Vagina (tissue), 2 donors: ENCODE data around the gene ASB10. TPM values are rescaled to one million over a fixed set of nuclear protein-coding genes. Genes with fewer than 3 reads are reported as not detected.
A peak's percentile ranks its signal among the peaks of the same experiment; 100 is the strongest.

Source experiments
- DNase-seq, 2 donors: peaks; one replicate each; pipeline ENCODE4 v3.0.0-alpha.2; 2017; ENCODE audit errors: extremely low spot score in 2 of 2
- H3K27ac ChIP-seq: fragments of 200-600 bp; sonication (generic); one replicate; pipeline ENCODE4 v1.5.1; 2019
- H3K27me3 ChIP-seq: fragments of 200-600 bp; sonication (generic); one replicate; pipeline ENCODE4 v1.5.1; 2019
- H3K36me3 ChIP-seq, 2 donors: fragments of 200-600 bp; sonication (generic); one replicate each; pipeline ENCODE4 v1.5.1; 2017 to 2019
- H3K4me1 ChIP-seq: fragments of 200-600 bp; sonication (generic); one replicate; pipeline ENCODE4 v1.5.1; 2019
- H3K4me3 ChIP-seq, 2 donors: fragments of 200-600 bp; sonication (generic); 1 replicate in 1 of 2; 2 replicates in 1 of 2; pipeline ENCODE4 v1.5.1; 2016 to 2019
- H3K9me3 ChIP-seq: fragments of 200-600 bp; sonication (generic); one replicate; pipeline ENCODE4 v1.5.1; 2019
- POLR2A ChIP-seq, 2 donors: fragments of 450-650 bp; IDR thresholded peaks; one replicate each; pipeline ENCODE4 v1.6.1; 2017; ENCODE audit warnings: antibody characterized with exemption in 2 of 2, mild to moderate bottlenecking in 2 of 2, moderate library complexity in 2 of 2
- POLR2AphosphoS5 ChIP-seq, 2 donors: sonication (generic); formaldehyde crosslinking; IDR thresholded peaks; one replicate each; pipeline ENCODE4 v1.9.0; 2017; ENCODE audit warnings: antibody characterized with exemption in 2 of 2, mild to moderate bottlenecking in 2 of 2, low read depth in 1 of 2; ENCODE audit not compliant: insufficient read depth in 1 of 2
- intact Hi-C: fragments of 100-400 bp; cut with DNase I; formaldehyde crosslinking; loops from one replicate; pipeline ENCODE4 v1.15.1; 2023
- total RNA-seq: library from RNA; depleted of rRNA; stranded (reverse); fragments of >200 nt; gene quantifications from one replicate; pipeline ENCODE4 v1.2.3, GENCODE V29; 2016
- TF ChIP-seq, protein P1 (sequence below), 3 experiments: fragments of 450-650 bp in 2 of 3; fragments of 200-600 bp in 1 of 3; sonication (generic) in 1 of 3; IDR thresholded peaks; one replicate each; pipeline ENCODE4 v1.5.1; 2017 to 2019; ENCODE audit warnings: antibody characterized with exemption in 3 of 3, mild to moderate bottlenecking in 2 of 3, moderate library complexity in 2 of 3

ASB10 gene
- total RNA-seq, 1 donor from 2014 or later, result not detected

DNA sequence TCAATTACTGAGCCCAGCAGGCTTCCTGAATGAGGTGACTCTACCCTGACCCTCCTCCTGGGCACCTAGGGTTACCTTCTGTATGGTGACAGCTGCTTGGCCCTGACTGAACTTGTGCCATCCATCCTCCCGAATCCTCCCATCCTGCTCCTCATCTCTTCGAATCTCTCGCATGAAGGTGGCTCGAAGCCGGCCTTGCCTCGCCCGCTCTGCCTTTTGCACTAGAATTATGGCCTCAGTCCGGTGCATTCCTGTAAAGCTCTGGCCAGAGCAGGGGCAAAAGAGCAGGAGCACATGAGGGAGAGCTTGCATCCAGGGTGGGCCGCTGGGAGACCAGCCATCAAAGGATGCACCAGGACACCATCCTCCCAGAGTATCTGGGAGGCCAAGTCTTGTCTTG, 15.8 kb upstream of the ASB10 start:
- Histone ChIP-seq H3K9me3 (no peaks in the 10 kb centered on the region), H3K27ac (no peak overlapping the region), H3K4me3 (no peak overlapping the region), H3K4me1 (peaks cover 14% of the 10 kb centered on the region), H3K27me3 (no peaks in the 10 kb centered on the region), H3K36me3 (no peaks in the 10 kb centered on the region)
- intact Hi-C loops, result no loop called here
- TF ChIP-seq POLR2A (IDR thresholded peaks at IDR 0.05), result no peak
- TF ChIP-seq, protein P1, sequence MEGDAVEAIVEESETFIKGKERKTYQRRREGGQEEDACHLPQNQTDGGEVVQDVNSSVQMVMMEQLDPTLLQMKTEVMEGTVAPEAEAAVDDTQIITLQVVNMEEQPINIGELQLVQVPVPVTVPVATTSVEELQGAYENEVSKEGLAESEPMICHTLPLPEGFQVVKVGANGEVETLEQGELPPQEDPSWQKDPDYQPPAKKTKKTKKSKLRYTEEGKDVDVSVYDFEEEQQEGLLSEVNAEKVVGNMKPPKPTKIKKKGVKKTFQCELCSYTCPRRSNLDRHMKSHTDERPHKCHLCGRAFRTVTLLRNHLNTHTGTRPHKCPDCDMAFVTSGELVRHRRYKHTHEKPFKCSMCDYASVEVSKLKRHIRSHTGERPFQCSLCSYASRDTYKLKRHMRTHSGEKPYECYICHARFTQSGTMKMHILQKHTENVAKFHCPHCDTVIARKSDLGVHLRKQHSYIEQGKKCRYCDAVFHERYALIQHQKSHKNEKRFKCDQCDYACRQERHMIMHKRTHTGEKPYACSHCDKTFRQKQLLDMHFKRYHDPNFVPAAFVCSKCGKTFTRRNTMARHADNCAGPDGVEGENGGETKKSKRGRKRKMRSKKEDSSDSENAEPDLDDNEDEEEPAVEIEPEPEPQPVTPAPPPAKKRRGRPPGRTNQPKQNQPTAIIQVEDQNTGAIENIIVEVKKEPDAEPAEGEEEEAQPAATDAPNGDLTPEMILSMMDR (IDR thresholded peaks at IDR 0.05), result no peak
- TF ChIP-seq POLR2AphosphoS5 (IDR thresholded peaks at IDR 0.05; ENCODE audit: insufficient read depth in 1 of 2, low read depth in 1 of 2), result no peak
- DNase-seq, result no peak

DNA sequence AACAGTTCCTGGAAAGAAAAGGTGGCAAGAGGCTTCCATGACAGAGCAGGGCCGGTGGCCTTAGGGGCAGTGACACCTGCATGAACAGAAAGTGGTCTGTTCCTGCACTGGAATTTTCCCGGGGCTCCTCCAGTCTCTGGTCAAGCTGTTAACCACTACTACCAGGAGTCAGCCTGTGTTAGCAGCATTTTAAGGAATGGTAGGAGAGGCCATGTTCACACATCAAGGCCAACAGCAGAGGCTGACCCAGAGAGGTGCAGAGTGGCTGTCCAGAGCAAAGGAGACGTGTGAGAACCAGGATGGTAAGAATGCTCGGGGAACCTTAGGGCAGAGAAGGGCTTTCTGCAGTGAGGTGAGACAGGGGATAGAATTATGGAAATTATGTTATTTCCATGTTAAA, 14.7 kb upstream of the ASB10 start:
- no peaks in the 10 kb centered on the region for H3K27me3 ChIP-seq
- H3K36me3 ChIP-seq, result no peaks in the 10 kb centered on the region
- no peak overlapping the region for H3K4me3 ChIP-seq
- intact Hi-C loops, result no loop called here
- TF ChIP-seq POLR2AphosphoS5 (IDR thresholded peaks at IDR 0.05; ENCODE audit: insufficient read depth in 1 of 2, low read depth in 1 of 2) (no peak), POLR2A (IDR thresholded peaks at IDR 0.05) (no peak)
- TF ChIP-seq, protein P1 (IDR thresholded peaks at IDR 0.05), result no peak
- H3K27ac ChIP-seq, result no peak overlapping the region
- no peak for DNase-seq
- H3K4me1 ChIP-seq, result peaks cover 14% of the 10 kb centered on the region
- no peaks in the 10 kb centered on the region for H3K9me3 ChIP-seq

DNA sequence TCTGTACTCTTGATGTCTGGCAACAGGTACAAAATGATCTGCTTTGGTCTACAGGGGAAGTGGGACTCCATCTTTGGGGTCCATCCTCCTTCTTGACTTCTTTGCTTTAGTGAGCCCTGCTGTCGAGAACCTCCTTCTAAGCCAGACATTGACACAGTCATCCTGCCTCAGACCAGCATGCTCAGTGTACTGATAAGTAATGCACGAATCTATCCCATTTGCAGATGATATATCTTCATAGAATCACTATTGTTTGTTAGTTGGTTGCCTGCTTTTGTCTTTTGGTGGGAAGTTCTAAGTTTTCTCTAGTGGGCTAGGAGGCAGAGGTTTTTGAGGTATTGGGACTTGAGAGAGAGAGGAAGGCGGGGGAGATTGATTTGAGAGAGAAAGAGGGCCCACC, 14.3 kb upstream of the ASB10 start:
- H3K27me3 ChIP-seq, result no peaks in the 10 kb centered on the region
- intact Hi-C loops, result no loop called here

DNA sequence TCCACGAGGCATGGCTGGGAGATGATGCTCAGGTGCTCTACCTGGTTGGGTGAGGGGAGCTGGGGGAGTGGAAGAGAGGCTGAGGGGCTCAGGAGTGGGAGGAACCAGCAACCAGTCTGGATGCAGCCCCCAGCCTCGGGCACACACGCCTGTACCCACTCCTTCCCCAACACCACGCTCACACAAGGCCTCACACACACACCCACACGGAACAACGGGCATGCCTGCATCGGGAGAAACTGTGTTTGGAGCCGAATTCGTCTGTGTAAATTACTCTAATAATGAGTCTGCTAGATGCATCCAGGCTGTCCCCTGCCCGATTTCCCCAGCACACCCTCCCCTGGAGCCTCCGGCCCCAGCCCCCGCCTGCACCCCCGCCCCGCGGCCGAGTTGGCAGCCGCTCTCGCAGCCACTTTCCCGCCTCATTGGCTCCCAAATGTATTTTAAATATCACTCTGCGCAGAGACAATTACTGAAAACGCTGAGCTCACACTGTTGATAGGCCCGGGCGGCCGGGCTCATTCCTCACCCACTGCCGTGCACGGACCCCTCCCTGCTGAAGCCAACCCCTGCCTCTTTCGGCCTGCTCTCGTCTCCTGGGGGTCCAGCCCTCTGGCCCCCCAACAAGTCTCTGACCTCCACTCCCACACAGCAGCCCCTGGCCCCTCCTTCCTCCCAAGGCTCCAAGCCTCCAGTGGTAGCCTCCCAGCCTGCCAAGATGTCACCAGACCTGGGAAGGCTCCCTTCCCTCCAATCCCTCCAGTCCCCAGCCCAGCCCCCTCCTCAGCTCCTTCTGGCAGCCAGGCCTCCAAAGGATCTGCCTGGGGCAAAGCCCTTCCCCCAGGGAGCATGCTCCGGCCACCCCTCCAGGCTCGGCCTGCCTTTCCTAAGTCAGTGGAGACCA, 12.1 kb upstream of the ASB10 start:
- intact Hi-C loops, result no loop called here
- H3K27me3 ChIP-seq, result no peaks in the 10 kb centered on the region
- H3K4me3 ChIP-seq, result peak overlapping the region; percentile 8 to 28

More for the DNA sequence above, 14.3 kb upstream of the ASB10 start:
- H3K9me3 ChIP-seq, result no peaks in the 10 kb centered on the region
- H3K27ac ChIP-seq, result no peak overlapping the region
- H3K36me3 ChIP-seq, result no peaks in the 10 kb centered on the region
- H3K4me3 ChIP-seq, result no peak overlapping the region
- H3K4me1 ChIP-seq, result peaks cover 14% of the 10 kb centered on the region
- DNase-seq, result no peak
- TF ChIP-seq POLR2A (IDR thresholded peaks at IDR 0.05) (no peak), POLR2AphosphoS5 (IDR thresholded peaks at IDR 0.05; ENCODE audit: insufficient read depth in 1 of 2, low read depth in 1 of 2) (no peak)
- TF ChIP-seq, protein P1 (IDR thresholded peaks at IDR 0.05), result no peak

More for the DNA sequence above, 12.1 kb upstream of the ASB10 start:
- Histone ChIP-seq H3K27ac (no peak overlapping the region), H3K9me3 (no peaks in the 10 kb centered on the region), H3K4me1 (peaks cover 14% of the 10 kb centered on the region), H3K36me3 (no peaks in the 10 kb centered on the region)
- no peak for TF ChIP-seq POLR2A (IDR thresholded peaks at IDR 0.05)
- TF ChIP-seq POLR2AphosphoS5 (IDR thresholded peaks at IDR 0.05; ENCODE audit: insufficient read depth in 1 of 2, low read depth in 1 of 2), result no peak
- TF ChIP-seq, protein P1 (IDR thresholded peaks at IDR 0.05), result no peak
- no peak for DNase-seq
